Measurements from ENCODE around the gene CRABP2.

The CRABP2 gene

GRCh38 chr1:156705321-156705917 lies at the start of gene CRABP2:
CRABP2 (minus strand) TSS chr1:156705583; CDS start chr1:156705446, 137 bp downstream.
- DNase-seq: peak in 9 of 51 donors; percentile 3 to 58 (median 25)

DNA sequence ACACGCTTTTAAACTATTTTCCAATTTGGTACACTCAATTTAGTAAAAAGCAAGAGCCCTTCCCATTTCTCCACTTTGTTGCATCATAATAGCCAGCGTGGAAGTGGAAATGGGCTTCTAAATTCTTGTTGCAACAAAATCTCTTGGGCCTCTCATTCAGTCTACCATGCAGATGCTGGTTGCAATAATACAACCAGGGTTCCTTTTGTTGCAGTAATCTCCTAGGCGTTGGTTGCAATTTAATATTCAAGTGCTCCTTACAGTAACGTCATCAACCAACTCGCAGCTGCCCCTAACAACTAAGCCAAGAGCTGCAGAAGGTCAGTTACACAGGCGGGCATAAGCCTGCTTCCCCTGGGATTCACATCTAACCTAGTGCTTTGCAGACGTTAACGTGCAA lies 48.8 kb upstream of the CRABP2 start:
- DNase-seq: no peak

DNA sequence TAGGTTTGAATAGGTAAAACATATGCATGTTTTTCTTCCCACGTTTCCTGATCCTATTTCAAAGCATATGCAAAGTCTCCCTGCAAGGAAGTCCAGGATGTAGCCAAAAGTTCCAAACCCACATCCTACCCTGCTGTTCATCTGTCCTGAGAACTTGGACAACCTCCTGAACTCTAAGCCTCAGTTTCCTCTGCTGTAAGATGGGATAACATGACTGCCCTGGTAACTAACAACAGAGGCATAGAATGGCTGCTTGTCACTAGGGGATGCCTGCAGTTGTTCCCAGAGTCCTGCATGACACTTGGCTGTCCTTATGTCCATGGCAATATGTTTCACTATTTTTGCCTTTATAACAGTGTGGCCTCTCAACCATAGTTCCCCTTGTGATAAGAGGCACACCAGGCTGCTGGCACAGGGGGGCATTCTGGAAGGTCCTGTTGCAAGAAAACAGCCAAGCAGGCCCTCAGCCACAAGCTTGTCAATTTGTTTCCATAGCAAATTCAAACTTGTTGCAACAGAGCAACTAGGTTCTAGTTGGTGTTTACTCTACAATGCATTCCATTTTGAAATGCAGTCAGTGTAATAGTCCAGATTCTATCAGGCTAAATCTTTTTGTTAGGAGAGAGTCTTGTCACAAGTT lies 47.6 kb upstream of the CRABP2 start:
- DNase-seq: no peak

GRCh38 chr1:156751757-156752481 lies 46.5 kb upstream of the CRABP2 start:
- DNase-seq: peak; percentile 70 to 99 (median 96)

DNA sequence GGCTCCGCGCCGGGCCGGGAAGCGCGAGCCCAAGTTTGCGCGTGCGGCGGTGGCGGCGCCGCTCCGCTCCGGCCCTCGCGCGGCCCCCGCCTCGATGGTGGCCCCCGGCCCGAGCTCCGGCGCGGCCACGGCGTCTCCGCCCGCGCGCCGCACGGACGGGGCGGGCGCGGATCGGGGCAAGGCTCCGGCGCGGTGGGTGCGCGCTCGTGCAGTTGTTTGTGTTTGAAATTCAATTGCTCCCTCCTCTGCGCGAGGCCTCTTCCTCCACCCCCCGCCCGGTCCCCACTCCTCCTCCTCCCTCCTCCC lies 46.0 kb upstream of the CRABP2 start, which contains the start of gene HDGF:
TSS of gene HDGF (minus strand) at position 225 of the 306 bp plus-strand sequence. CDS start 246 bp downstream, outside the sequence.
- DNase-seq: peak in 2 of 51 donors; percentile 75

DNA sequence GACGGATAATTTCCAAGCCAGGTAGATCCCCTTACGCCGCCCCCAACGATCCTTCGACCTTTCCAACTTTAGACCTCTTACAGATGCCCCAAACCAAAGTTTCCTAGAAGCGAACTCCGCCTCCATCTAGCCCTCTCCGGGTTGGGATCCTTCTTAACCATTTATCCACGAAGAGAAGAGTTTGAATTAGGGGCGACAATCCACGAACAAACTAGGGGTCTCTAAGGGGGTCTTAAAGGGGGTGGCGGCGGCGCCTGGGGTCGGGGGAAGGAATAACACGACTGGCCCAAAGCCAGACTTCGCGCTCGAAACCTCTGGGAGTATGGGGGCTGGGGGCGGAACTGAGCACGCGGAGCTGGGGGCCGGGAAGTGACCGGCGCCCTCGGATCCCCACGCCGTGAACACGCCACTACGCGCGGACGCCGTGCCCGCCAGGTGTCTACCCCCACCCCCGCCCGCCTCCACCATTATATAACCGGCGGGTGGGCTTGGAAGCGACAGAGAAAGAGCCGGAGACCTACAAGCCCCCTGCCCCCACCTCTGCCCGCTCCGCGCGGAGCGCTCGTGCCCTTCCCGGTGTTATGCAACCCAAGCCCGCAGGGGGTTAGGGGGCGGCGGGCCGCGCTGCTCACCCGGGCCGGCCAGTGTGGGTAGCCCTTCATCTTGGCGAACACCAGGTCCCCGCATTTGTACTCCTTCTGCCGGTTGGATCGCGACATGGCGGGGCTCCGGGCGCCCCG lies 45.5 kb upstream of the CRABP2 start:
- DNase-seq: peak in 35 of 51 donors; percentile 25 to 82 (median 60)

DNA sequence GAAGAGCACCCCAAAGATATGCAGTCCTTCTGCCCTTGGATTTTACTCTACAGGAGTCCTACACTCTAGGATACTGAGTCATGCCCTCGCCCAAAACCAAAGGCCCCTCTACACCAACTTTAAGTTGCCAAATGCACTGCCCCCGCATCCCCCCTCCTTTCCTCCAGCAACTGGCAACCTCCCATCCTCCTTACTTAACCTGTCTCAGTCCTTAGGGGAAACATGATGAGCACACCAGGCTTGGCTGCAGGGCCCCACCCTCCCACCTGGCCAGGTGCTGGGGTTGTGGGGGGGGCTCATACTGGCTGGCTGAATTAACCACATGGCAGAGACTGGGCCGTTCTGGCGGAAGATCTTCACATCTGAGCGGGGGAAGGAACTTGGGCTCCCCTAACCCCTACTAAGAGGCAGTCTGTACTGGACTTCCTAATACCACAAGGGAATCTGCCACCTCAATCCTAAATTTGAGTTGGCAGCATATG lies 44.8 kb upstream of the CRABP2 start:
- DNase-seq: peak in 6 of 51 donors; percentile 8 to 51 (median 24)

DNA sequence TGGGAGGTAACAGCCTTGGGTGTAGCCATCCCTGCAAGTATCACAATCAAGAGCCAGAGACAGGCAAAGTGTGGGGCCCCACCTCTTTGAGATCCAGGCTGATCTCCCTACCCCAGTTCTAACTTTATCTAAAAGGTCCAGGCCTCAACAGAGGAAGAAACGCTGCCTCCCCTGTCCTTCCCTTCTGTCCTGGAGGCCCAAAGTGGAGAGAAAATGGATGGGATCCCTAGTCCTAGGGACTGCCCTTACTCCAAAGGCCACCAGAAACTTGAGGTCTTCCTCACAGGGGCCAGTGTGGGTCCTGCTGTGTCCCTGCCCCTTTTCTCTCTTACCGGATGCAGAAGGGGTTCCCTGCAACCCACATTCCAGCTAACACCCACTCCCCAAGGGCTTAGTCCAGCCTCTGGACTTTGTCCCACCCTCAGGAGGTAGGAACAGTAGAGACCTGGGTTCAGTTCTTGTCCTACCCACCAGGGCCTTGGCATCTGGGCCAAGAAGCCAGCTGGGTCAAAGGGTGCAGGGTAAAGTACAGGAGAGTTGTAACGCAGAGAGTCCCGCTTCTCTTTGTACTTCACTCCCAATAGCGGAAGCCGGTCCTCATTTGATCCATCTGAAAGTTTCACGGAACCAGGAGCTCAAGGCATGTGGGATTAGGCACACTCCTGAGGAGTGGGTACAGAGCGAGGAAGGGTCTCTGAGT lies 44.2 kb upstream of the CRABP2 start:
- no peak for DNase-seq

GRCh38 chr1:156748670-156749418 lies 43.5 kb upstream of the CRABP2 start:
- DNase-seq: peak in 35 of 51 donors; percentile 10 to 59 (median 34)

DNA sequence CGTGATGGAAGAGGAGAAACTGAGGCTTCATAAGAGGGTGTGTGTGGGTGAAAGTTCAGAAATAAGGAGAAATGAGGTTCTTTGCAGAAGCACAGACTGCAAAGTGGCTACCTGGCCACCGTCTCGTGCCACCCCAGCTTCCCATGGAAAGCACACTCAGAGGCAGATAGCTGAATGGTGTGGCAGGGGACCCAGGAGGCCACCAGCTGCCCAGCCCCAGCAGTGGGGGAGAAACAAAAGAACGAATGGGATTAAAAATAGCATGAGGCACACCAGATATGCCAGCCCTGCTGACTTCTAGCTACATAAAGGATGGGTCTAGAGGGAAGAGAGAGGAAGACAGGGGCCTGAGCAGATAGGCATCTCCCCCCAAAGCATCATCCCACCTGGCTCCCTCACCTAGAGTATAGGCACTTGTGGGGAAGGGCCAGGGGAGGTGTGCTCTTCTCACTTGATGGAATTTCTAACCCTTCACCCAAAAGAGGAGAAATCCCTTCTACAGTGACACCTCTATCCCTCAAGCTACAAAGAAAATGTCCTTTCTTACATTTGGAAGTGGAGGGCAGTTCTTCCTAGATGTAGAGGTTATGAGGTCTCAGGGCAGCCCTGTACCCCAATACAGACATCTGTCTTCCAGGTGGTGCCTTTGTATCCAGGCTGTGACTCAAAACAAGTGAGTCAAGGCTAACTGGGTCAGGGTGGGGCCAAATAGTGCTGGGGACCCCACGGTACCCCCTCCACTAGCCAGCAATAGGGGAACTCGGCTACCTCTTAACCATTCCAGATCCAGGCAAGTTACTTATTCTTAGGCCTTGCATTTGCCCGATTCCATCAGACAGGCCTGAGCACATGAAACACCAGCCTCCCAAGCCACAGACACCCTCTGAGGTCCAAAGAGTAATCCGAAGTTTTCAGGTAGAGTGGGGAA lies 42.6 kb upstream of the CRABP2 start:
- peak in 5 of 51 donors; percentile 11 to 54 (median 31) for DNase-seq

GRCh38 chr1:156746728-156747631 lies 41.6 kb upstream of the CRABP2 start:
- peak; percentile 20 to 89 (median 75) for DNase-seq

GRCh38 chr1:156746406-156746727 lies 41.0 kb upstream of the CRABP2 start:
- DNase-seq: no peak

DNA sequence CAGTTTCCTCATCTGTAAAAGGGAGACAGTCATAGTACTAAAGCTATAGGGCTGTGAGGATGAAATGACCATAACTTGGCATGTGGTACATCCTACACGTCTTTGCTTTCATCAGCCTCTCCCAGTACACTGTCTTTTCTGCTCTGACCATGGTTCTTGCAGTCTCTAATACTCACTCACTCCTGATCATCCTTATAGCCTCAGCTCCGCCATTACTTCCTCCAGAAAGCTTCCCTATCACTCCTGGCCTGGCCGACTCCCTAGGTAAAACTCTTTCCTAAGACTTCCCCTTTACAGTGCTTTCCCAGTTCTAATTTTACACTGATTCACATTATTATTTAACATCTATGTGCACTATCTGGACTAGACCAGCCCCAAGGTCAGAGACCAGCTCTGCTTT lies 40.5 kb upstream of the CRABP2 start:
- no peak for DNase-seq

DNA sequence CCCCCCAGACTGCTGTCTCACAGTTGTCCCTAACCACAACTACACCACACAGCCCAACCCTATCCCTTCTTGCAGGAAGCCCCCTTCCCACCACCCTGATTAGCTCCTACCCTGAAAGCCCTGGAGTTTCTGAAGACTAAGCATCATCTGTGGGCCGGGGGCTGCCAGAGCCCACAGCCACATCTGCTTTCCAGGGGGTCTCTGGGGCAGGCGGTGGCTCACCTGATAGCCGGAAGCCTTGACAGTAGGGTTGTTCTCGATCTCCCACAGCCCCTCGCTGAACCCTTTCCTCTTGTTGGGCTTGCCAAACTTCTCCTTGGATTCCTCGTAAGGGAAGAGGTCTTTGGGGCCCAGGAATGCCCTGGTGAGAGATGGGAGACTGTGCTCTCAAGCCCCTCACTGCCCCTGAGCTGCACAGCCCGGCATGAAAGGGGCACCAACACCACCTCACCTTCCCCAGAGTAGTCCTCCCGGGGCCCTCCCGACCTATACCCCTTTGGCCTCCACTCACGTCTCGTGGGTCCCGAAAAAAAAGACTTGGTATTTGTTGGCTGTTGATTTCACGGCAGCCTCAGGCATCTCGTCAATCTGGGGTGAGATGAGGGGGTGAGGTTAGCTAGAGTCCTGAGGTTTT lies 39.5 kb upstream of the CRABP2 start:
- DNase-seq: no peak

GRCh38 chr1:156744344-156744743 lies 39.0 kb upstream of the CRABP2 start:
- no peak for DNase-seq

GRCh38 chr1:156743367-156744302 lies 38.3 kb upstream of the CRABP2 start:
- no peak for DNase-seq

DNA sequence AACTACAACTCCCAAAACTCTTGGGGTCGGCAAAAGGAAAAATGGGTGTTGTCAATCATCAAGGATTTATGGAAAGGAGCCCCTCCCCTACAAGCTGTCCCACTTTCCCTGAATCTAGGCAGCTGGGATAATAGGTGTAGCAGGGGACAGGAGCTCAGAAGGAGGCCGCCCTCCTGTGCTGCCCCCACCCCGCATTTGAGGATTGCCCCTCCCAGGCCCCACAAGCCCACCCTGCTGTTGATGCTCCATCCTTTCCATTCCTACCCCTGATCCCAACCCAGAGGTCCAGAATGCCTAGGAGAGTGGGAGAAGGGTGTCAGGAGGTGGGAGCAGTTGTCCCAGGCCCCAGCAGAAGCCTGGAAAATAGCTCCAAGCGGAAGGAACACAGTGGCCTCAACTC lies 37.4 kb upstream of the CRABP2 start:
- no peak for DNase-seq
